HepG2 (cell line): Measurements from ENCODE around the gene WDR70. TPM values are rescaled to one million over a fixed set of nuclear protein-coding genes. Genes with fewer than 3 reads are reported as not detected.

ENCODE experiments used
- ATAC-seq: fragments of 200-7000 bp; cut with Tn5 transposase; 3 replicates; pipeline ENCODE4 v1.9.1; 2020; ENCODE audit warnings: mild to moderate bottlenecking, moderate library complexity
- BruUV-seq: library from RNA; stranded (reverse); fragments of 400-500 nt; replicated peaks from 2 replicates; lab custom pipeline; 2021; lab: Mats Ljungman, UMichigan
- CTCF ChIA-PET: fragments of 300-600 bp; formaldehyde crosslinking; extraction: SDS; loops from one replicate; lab custom pipeline; 2021; ENCODE audit warnings: low total read pairs, inconsistent platforms, low intra/inter-chr PET ratio; lab: Yijun Ruan, JAX
- POLR2A ChIA-PET: fragments of 350-600 bp; sonication (Branson Sonifier 250); formaldehyde crosslinking; loops from one replicate; lab custom pipeline; 2020; ENCODE audit warnings: antibody characterized with exemption, inconsistent platforms; lab: Yijun Ruan, JAX
- DNase-seq: peaks from one replicate; pipeline ENCODE4 v3.0.0-alpha.2; 2015; ENCODE audit warnings: low spot score
- FAIRE-seq: peaks from 3 replicates; lab custom pipeline; 2011; peaks lifted over from hg19 to GRCh38; lab: Jason Lieb, UNC
- H2AFZ ChIP-seq: one replicate; pipeline ENCODE4 v1.6.1; 2011; ENCODE audit warnings: low read length, inconsistent platforms
- H3K27ac ChIP-seq: fragments of 300-600 bp; 3 replicates; pipeline ENCODE4 v1.8.0; 2011; ENCODE audit warnings: mixed run types, mild to moderate bottlenecking, mixed read lengths, low read length, inconsistent platforms; ENCODE audit not compliant: insufficient read depth; ENCODE audit errors: extremely low read length
- H3K27me3 ChIP-seq, 2 experiments: fragments of 200-600 bp in 1 of 2; 2 replicates in 1 of 2; 3 replicates in 1 of 2; pipeline versions ENCODE4 v1.6.0 to v1.8.0; 2011; ENCODE audit warnings: low read length in 2 of 2, mild to moderate bottlenecking in 2 of 2, moderate library complexity in 2 of 2, inconsistent platforms in 1 of 2; ENCODE audit not compliant: insufficient read depth in 2 of 2, control insufficient read depth in 1 of 2
- H3K36me3 ChIP-seq, 2 experiments: fragments of 200-600 bp in 1 of 2; replicated peaks in 1 of 2; 2 replicates in 1 of 2; 3 replicates in 1 of 2; pipeline versions ENCODE4 v1.5.1 to v1.8.0; 2011; ENCODE audit warnings: low read length in 2 of 2, inconsistent platforms in 1 of 2; ENCODE audit not compliant: insufficient read depth in 2 of 2, control insufficient read depth in 1 of 2
- H3K4me1 ChIP-seq: 2 replicates; pipeline ENCODE4 v1.5.1; 2012; ENCODE audit warnings: low read length, inconsistent platforms; ENCODE audit not compliant: insufficient read depth
- H3K4me2 ChIP-seq: 2 replicates; pipeline ENCODE4 v1.6.0; 2011; ENCODE audit warnings: low read depth, low read length, inconsistent platforms
- H3K4me3 ChIP-seq, 3 experiments: fragments of 200-600 bp in 1 of 3; sonication (generic), shearing (Covaris generic) in 1 of 3; replicated peaks in 1 of 3; 2 replicates each; pipeline ENCODE4 v1.5.1; 2011 to 2016; ENCODE audit warnings: low read length in 3 of 3, inconsistent platforms in 2 of 3, low read depth in 2 of 3, mild to moderate bottlenecking in 2 of 3, control low read depth in 1 of 3, mixed read lengths in 1 of 3; ENCODE audit not compliant: insufficient read depth in 1 of 3
- H3K79me2 ChIP-seq: one replicate; pipeline ENCODE4 v1.6.1; 2011; ENCODE audit warnings: low read length, inconsistent platforms; ENCODE audit not compliant: insufficient read depth
- H3K9ac ChIP-seq: 2 replicates; pipeline ENCODE4 v1.6.0; 2011; ENCODE audit warnings: mild to moderate bottlenecking, low read depth, low read length, inconsistent platforms; ENCODE audit not compliant: insufficient read depth
- H3K9me3 ChIP-seq: 2 replicates; pipeline ENCODE4 v1.5.1; 2012; ENCODE audit warnings: mild to moderate bottlenecking, low read length
- H4K20me1 ChIP-seq: 2 replicates; pipeline ENCODE4 v1.6.0; 2011; ENCODE audit warnings: inconsistent platforms, mild to moderate bottlenecking, low read length, moderate library complexity; ENCODE audit not compliant: insufficient read depth
- DDIT3 ChIP-seq: sonication (generic); formaldehyde crosslinking; IDR thresholded peaks from 2 replicates; pipeline ENCODE4 v1.4.0; 2020; ENCODE audit warnings: mild to moderate bottlenecking, missing genetic modification reagents
- HHEX ChIP-seq: IDR thresholded peaks from 2 replicates; pipeline ENCODE4 v1.6.1; 2016; ENCODE audit warnings: control low read depth
- MIXL1 ChIP-seq: IDR thresholded peaks from 2 replicates; pipeline ENCODE4 v1.6.1; 2016
- NFIC ChIP-seq: IDR thresholded peaks from 2 replicates; pipeline ENCODE4 v1.6.1; 2012; ENCODE audit warnings: mild to moderate bottlenecking, low read length, inconsistent platforms
- NR0B2 ChIP-seq: sonication (generic); formaldehyde crosslinking; IDR thresholded peaks from 2 replicates; pipeline ENCODE4 v1.4.0; 2020; ENCODE audit warnings: mild to moderate bottlenecking, missing genetic modification reagents
- SRF ChIP-seq: IDR thresholded peaks from 2 replicates; pipeline ENCODE4 v1.6.1; 2011; ENCODE audit warnings: mild to moderate bottlenecking, low read depth, low read length, moderate library complexity
- TAF15 ChIP-seq: fragments of 200-400 bp; formaldehyde crosslinking; IDR thresholded peaks from one replicate; pipeline ENCODE4 v1.6.1; 2018; ENCODE audit warnings: mild to moderate bottlenecking, low read depth, low read length; ENCODE audit not compliant: poor library complexity, severe bottlenecking
- XBP1 ChIP-seq: sonication (generic); formaldehyde crosslinking; IDR thresholded peaks from 2 replicates; pipeline ENCODE4 v1.5.0; 2020; ENCODE audit warnings: missing genetic modification reagents
- ZNF3 ChIP-seq: IDR thresholded peaks from 2 replicates; pipeline ENCODE4 v1.7.0; 2017; ENCODE audit warnings: inconsistent platforms
- ZNF333 ChIP-seq: sonication (generic); formaldehyde crosslinking; IDR thresholded peaks from 2 replicates; pipeline ENCODE4 v1.4.0; 2020; ENCODE audit warnings: mild to moderate bottlenecking, missing genetic modification reagents, borderline replicate concordance
- ZNF33A ChIP-seq: sonication (generic); formaldehyde crosslinking; IDR thresholded peaks from 2 replicates; pipeline ENCODE4 v1.5.1; 2020; ENCODE audit warnings: missing genetic modification reagents, mild to moderate bottlenecking, moderate library complexity, borderline replicate concordance
- ZXDC ChIP-seq: sonication (generic); formaldehyde crosslinking; IDR thresholded peaks from 2 replicates; pipeline ENCODE4 v1.5.0; 2020; ENCODE audit warnings: mild to moderate bottlenecking, missing genetic modification reagents
- WGBS: methylation state at CpG from one replicate; pipeline ENCODE4 v1.1.6; 2017; ENCODE audit warnings: low lambda C conversion rate; 5-methylcytosine and 5-hydroxymethylcytosine counted together
- in situ Hi-C: cut with HindIII; loops from 2 replicates; pipeline ENCODE4 v1.10.0; 2017; ENCODE audit warnings: low pct_unique_long_range_greater_than_20kb; ENCODE audit not compliant: extremely low pct_ligation_motif_present
- intact Hi-C: fragments of 100-400 bp; cut with micrococcal nuclease; formaldehyde crosslinking; loops from one replicate; pipeline ENCODE4 v1.10.0; 2022; ENCODE audit not compliant: unreplicated experiment
- polyA plus RNA-seq, 8 experiments: library from polyadenylated mRNA; depleted of rRNA in 3 of 8; stranded (reverse) in 7 of 8; unstranded in 1 of 8; fragments of >200 nt; fragmentation: Illumina TruSeq in 4 of 8; extraction: Trizol in 4 of 8; gene quantifications; 2 replicates each; pipeline versions ENCODE4 v1.2.1 to v1.2.3, GENCODE V29; 2011 to 2016; ENCODE audit warnings: low read depth in 4 of 8, missing spikeins in 1 of 8, mixed read lengths in 1 of 8; ENCODE audit not compliant: insufficient read depth in 1 of 8
- total RNA-seq, 5 experiments: library from RNA; depleted of rRNA; stranded (reverse); fragments of >200 nt; fragmentation: Illumina TruSeq; extraction: Trizol; gene quantifications; 2 replicates each; pipeline ENCODE4 v1.2.3, GENCODE V29; 2016; ENCODE audit warnings: low read depth in 1 of 5

Gene WDR70
- total and polyA plus RNA-seq, 2 of the 13 experiments (the other 11 are each of a cell fraction or from before 2014, with no cell fraction given) = 14.6 to 30.6 TPM

GRCh38 chr5:37662789-37663485, 283.8 kb downstream of the WDR70 start:
- no peak overlapping the region for H3K9ac ChIP-seq
- WGBS = 95% methylated on average over 5 of the region's 5 CpGs
- TF ChIP-seq DDIT3 (CRISPR knock-in tag) (no peak), HHEX (CRISPR knock-in tag) (no peak), ZNF333 (CRISPR knock-in tag) (no peak), ZNF3 (CRISPR knock-in tag) (no peak), XBP1 (CRISPR knock-in tag) (no peak), ZNF33A (CRISPR knock-in tag) (no peak), NR0B2 (no peak)
- peaks cover 0 to 1% of the 10 kb centered on the region in 2 experiments; a peak in 1 of 5 replicates for H3K36me3 ChIP-seq
- no peak overlapping the region for H3K27ac ChIP-seq
- ATAC-seq (no peak), DNase-seq (no peak), FAIRE-seq (no peak)
- H3K27me3 ChIP-seq = no peaks in the 10 kb centered on the region
- CTCF ChIA-PET = no interaction called here
- no peak overlapping the region for H2AFZ ChIP-seq
- peaks cover 42% of the 10 kb centered on the region for H3K4me1 ChIP-seq
- no peak overlapping the region for H3K4me3 ChIP-seq
- no peak overlapping the region for H3K4me2 ChIP-seq
- POLR2A ChIA-PET = no interaction called here
- no peaks in the 10 kb centered on the region for H4K20me1 ChIP-seq
- in situ Hi-C loops = no loop called here
- intact Hi-C loops = loop anchor here (5.0 kb wide), 1 partner anchor 54 kb away; no protein-coding TSS in a partner anchor
- H3K9me3 ChIP-seq = no peaks in the 10 kb centered on the region
- no peaks in the 10 kb centered on the region for H3K79me2 ChIP-seq
- BruUV-seq = no TSS peak

- DNase-seq (no peak), FAIRE-seq (no peak), ATAC-seq (no peak)
- Histone ChIP-seq H3K9ac (no peak overlapping the region), H4K20me1 (no peaks in the 10 kb centered on the region), H3K4me2 (no peak overlapping the region), H2AFZ (no peak overlapping the region), H3K4me3 (no peak overlapping the region), H3K4me1 (peaks cover 42% of the 10 kb centered on the region), H3K36me3 (peaks cover 0 to 1% of the 10 kb centered on the region in 2 experiments; a peak in 1 of 5 replicates), H3K27me3 (no peaks in the 10 kb centered on the region), H3K79me2 (no peaks in the 10 kb centered on the region), H3K9me3 (no peaks in the 10 kb centered on the region), H3K27ac (no peak overlapping the region)
- BruUV-seq = no TSS peak
- ChIA-PET POLR2A (no interaction called here), CTCF (no interaction called here)
- intact Hi-C loops = loop anchor here (5.0 kb wide), 1 partner anchor 54 kb away; no protein-coding TSS in a partner anchor
- WGBS = 98% methylated on average over 5 of the region's 5 CpGs
- in situ Hi-C loops = no loop called here
- TF ChIP-seq SRF (no peak), NFIC (no peak), ZXDC (CRISPR knock-in tag) (no peak), TAF15 (no peak), MIXL1 (CRISPR knock-in tag) (no peak)
Observed at GRCh38 chr5:37663538-37663937, 284.4 kb downstream of the WDR70 start.
